Measurements from ENCODE around the gene COL15A1.

COL15A1 gene

DNA sequence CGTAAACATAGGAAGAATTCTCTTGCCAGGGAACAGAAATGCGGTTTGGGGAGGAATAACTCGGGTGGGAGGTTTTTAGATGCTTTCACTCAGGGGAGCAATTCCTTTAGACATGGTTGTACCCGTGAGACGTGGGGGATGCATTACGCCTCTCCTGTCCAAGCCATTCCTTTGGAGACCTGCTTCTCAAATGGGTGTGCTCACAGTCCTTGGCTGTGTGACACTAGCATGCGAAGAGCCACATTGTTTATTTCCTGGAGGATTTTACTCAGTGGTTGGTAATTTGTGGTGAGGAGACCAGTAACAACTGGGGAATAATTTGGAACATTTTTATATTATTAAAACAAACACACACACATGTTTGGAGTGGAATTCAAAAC is 18.5 kb downstream of the COL15A1 start:
- no peaks in the 10 kb centered on the region for H3K4me1 ChIP-seq (ENCODE audit: insufficient read depth, low read length, poor library complexity, severe bottlenecking)
- H3K36me3 ChIP-seq (ENCODE audit: insufficient read depth, low read length) = no peaks in the 10 kb centered on the region
- no peak overlapping the region for H3K4me2 ChIP-seq (ENCODE audit: low read depth, low read length, poor library complexity, severe bottlenecking)
- no peaks in the 10 kb centered on the region for H3F3A ChIP-seq (ENCODE audit: low read depth)
- H3K9ac ChIP-seq (ENCODE audit: low read depth, low read length, poor library complexity, severe bottlenecking) = no peak overlapping the region
- no peak overlapping the region for H3K4me3 ChIP-seq (ENCODE audit: low read length, poor library complexity, severe bottlenecking)
- no peaks in the 10 kb centered on the region for H4K20me1 ChIP-seq (ENCODE audit: insufficient read depth, low read length, poor library complexity, severe bottlenecking)
- H3K27me3 ChIP-seq (ENCODE audit: insufficient read depth, low read length, poor library complexity, severe bottlenecking) = no peaks in the 10 kb centered on the region
- no peaks in the 10 kb centered on the region for H3K9me2 ChIP-seq (replicated peaks; ENCODE audit: low read depth, low read length)
- no peaks in the 10 kb centered on the region for H3K79me2 ChIP-seq (ENCODE audit: insufficient read depth, low read length)
- no peaks in the 10 kb centered on the region for H3K9me3 ChIP-seq (ENCODE audit: insufficient read depth, low read depth, low read length)
- H2AFZ ChIP-seq (ENCODE audit: low read length) = no peak overlapping the region
- TF ChIP-seq EZH2phosphoT487 (IDR thresholded peaks at IDR 0.05; ENCODE audit: borderline replicate concordance) = no peak
- TF ChIP-seq, protein P1, sequence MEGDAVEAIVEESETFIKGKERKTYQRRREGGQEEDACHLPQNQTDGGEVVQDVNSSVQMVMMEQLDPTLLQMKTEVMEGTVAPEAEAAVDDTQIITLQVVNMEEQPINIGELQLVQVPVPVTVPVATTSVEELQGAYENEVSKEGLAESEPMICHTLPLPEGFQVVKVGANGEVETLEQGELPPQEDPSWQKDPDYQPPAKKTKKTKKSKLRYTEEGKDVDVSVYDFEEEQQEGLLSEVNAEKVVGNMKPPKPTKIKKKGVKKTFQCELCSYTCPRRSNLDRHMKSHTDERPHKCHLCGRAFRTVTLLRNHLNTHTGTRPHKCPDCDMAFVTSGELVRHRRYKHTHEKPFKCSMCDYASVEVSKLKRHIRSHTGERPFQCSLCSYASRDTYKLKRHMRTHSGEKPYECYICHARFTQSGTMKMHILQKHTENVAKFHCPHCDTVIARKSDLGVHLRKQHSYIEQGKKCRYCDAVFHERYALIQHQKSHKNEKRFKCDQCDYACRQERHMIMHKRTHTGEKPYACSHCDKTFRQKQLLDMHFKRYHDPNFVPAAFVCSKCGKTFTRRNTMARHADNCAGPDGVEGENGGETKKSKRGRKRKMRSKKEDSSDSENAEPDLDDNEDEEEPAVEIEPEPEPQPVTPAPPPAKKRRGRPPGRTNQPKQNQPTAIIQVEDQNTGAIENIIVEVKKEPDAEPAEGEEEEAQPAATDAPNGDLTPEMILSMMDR (conservative IDR thresholded peaks at IDR 0.05; ENCODE audit: low read length) = no peak

GRCh38 chr9:98962861-98963260 is 19.2 kb downstream of the COL15A1 start:
- H2AFZ ChIP-seq (ENCODE audit: low read length) = no peak overlapping the region
- no peak overlapping the region for H3K4me3 ChIP-seq (ENCODE audit: low read length, poor library complexity, severe bottlenecking)
- no peaks in the 10 kb centered on the region for H3K9me3 ChIP-seq (ENCODE audit: insufficient read depth, low read depth, low read length)
- TF ChIP-seq EZH2phosphoT487 (IDR thresholded peaks at IDR 0.05; ENCODE audit: borderline replicate concordance) = no peak
- TF ChIP-seq, protein P1 (conservative IDR thresholded peaks at IDR 0.05; ENCODE audit: low read length) = no peak
- H3F3A ChIP-seq (ENCODE audit: low read depth) = no peaks in the 10 kb centered on the region
- no peaks in the 10 kb centered on the region for H3K36me3 ChIP-seq (ENCODE audit: insufficient read depth, low read length)
- no peaks in the 10 kb centered on the region for H3K9me2 ChIP-seq (replicated peaks; ENCODE audit: low read depth, low read length)
- no peaks in the 10 kb centered on the region for H3K27me3 ChIP-seq (ENCODE audit: insufficient read depth, low read length, poor library complexity, severe bottlenecking)
- no peak overlapping the region for H3K4me2 ChIP-seq (ENCODE audit: low read depth, low read length, poor library complexity, severe bottlenecking)
- H3K9ac ChIP-seq (ENCODE audit: low read depth, low read length, poor library complexity, severe bottlenecking) = no peak overlapping the region
- H3K79me2 ChIP-seq (ENCODE audit: insufficient read depth, low read length) = no peaks in the 10 kb centered on the region
- H3K4me1 ChIP-seq (ENCODE audit: insufficient read depth, low read length, poor library complexity, severe bottlenecking) = no peaks in the 10 kb centered on the region
- H4K20me1 ChIP-seq (ENCODE audit: insufficient read depth, low read length, poor library complexity, severe bottlenecking) = no peaks in the 10 kb centered on the region

GRCh38 chr9:98964201-98964600 is 20.5 kb downstream of the COL15A1 start:
- Histone ChIP-seq H4K20me1 (ENCODE audit: insufficient read depth, low read length, poor library complexity, severe bottlenecking) (no peaks in the 10 kb centered on the region), H3K36me3 (ENCODE audit: insufficient read depth, low read length) (no peaks in the 10 kb centered on the region), H3K9ac (ENCODE audit: low read depth, low read length, poor library complexity, severe bottlenecking) (no peak overlapping the region), H3K79me2 (ENCODE audit: insufficient read depth, low read length) (no peaks in the 10 kb centered on the region), H3F3A (ENCODE audit: low read depth) (no peaks in the 10 kb centered on the region), H3K9me2 (replicated peaks; ENCODE audit: low read depth, low read length) (no peaks in the 10 kb centered on the region), H3K4me3 (ENCODE audit: low read length, poor library complexity, severe bottlenecking) (no peak overlapping the region), H3K9me3 (ENCODE audit: insufficient read depth, low read depth, low read length) (no peaks in the 10 kb centered on the region), H2AFZ (ENCODE audit: low read length) (no peak overlapping the region), H3K4me1 (ENCODE audit: insufficient read depth, low read length, poor library complexity, severe bottlenecking) (no peaks in the 10 kb centered on the region), H3K4me2 (ENCODE audit: low read depth, low read length, poor library complexity, severe bottlenecking) (no peak overlapping the region), H3K27me3 (ENCODE audit: insufficient read depth, low read length, poor library complexity, severe bottlenecking) (no peaks in the 10 kb centered on the region)
- TF ChIP-seq EZH2phosphoT487 (IDR thresholded peaks at IDR 0.05; ENCODE audit: borderline replicate concordance) = no peak
- TF ChIP-seq, protein P1 (conservative IDR thresholded peaks at IDR 0.05; ENCODE audit: low read length) = no peak
